Heart left ventricle (tissue), 13 donors: Measurements from ENCODE around the gene THAP4.

Experiments used
- POLR2A ChIP-seq, 2 donors: fragments of 450-650 bp; IDR thresholded peaks; one replicate each; pipeline ENCODE4 v1.6.1; 2017; ENCODE audit warnings: antibody characterized with exemption in 2 of 2, mild to moderate bottlenecking in 2 of 2, moderate library complexity in 2 of 2
- TF ChIP-seq, protein P1 (sequence below), 12 donors: fragments of 200-600 bp; sonication (generic) in 4 of 12; IDR thresholded peaks; one replicate each; pipeline versions ENCODE4 v1.5.0 to v1.8.0; 2018 to 2022; ENCODE audit warnings: antibody characterized with exemption in 12 of 12, mild to moderate bottlenecking in 5 of 12
- donor health status: ischemic (EF 13 %, LVEDD 7.1; RV severe dilation, severe dysfunction).
- donor health status: DM: no; HTN: yes; CAD: no.
- donor health status: DM: no; HTN: no; CAD: no.
- donor health status: ischemic (EF 25% LVEDD 6.9; RV normal size, moderate dysfunction).
- donor health status: ischemic (EF 25% LVEDD 5.7; RV mildly dilated, moderate dysfunction).
- donor health status: ischemic (EF 35%, LVEDD 5.7; RV mildly dilated, moderate dysfunction).
- donor health status: nonischemic (EF 11% LVEDD 7.7; RV severe dilation, severe dysfunction).
- donor health status: DM: yes; HTN: yes; CAD: no.
- donor health status: PGD.
- donor health status: ischemic (EF 29% LVEDD 5.4; RV normal size, mild dysfunction).
- donor health status: nonischemic (EF 23%, LVEDD 6.1; RV moderate dilation, normal function).

DNA sequence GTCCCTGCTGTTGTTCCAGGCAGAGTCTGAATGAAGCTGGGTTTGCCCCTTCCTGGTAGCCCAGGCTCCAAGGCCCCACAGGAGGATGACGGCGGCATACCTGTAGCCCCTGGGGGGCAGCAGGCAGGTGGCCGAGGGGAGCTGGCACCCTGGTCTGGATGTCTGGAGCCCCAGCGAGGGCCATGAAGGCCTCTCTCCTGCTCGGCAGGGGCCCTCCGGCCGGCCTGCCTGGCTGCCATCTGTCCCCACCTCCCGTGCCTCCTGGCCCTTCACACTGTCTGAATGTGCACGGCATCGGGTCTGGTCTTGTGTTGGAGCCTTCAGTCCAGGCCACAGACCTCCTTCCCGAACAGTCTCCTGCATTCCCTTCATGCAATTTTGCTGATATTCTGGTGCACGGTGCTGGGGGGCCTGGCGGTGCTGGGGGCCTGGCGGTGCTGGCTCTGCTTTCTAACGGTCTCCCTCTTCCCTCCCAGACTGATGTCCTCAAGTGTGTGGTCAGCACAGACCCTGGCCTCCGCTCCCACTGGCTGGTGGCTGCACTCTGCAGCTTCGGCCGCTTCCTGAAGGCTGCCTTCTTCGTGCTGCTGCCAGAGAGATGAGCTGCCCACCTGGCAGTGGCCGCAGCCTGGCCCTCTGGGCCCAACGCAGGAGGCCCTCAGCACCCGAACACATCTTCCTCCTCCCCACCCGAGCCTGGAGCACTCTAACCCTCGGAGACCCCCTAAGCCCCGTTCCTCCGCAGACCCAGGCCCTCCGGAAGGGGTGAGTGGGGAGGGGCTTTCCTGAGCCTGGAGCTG lies 64.9 kb downstream of the THAP4 start:
- no peak for TF ChIP-seq POLR2A (IDR thresholded peaks at IDR 0.05)
- TF ChIP-seq, protein P1, sequence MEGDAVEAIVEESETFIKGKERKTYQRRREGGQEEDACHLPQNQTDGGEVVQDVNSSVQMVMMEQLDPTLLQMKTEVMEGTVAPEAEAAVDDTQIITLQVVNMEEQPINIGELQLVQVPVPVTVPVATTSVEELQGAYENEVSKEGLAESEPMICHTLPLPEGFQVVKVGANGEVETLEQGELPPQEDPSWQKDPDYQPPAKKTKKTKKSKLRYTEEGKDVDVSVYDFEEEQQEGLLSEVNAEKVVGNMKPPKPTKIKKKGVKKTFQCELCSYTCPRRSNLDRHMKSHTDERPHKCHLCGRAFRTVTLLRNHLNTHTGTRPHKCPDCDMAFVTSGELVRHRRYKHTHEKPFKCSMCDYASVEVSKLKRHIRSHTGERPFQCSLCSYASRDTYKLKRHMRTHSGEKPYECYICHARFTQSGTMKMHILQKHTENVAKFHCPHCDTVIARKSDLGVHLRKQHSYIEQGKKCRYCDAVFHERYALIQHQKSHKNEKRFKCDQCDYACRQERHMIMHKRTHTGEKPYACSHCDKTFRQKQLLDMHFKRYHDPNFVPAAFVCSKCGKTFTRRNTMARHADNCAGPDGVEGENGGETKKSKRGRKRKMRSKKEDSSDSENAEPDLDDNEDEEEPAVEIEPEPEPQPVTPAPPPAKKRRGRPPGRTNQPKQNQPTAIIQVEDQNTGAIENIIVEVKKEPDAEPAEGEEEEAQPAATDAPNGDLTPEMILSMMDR (IDR thresholded peaks at IDR 0.05), result no peak
